ENCODE results near the gene PDE7B.
"Not testable (repeated sequence)": the region's sequence is repeated elsewhere in the genome, so short reads cannot be mapped to it uniquely, and the experiment has no call there.

The PDE7B gene

DNA sequence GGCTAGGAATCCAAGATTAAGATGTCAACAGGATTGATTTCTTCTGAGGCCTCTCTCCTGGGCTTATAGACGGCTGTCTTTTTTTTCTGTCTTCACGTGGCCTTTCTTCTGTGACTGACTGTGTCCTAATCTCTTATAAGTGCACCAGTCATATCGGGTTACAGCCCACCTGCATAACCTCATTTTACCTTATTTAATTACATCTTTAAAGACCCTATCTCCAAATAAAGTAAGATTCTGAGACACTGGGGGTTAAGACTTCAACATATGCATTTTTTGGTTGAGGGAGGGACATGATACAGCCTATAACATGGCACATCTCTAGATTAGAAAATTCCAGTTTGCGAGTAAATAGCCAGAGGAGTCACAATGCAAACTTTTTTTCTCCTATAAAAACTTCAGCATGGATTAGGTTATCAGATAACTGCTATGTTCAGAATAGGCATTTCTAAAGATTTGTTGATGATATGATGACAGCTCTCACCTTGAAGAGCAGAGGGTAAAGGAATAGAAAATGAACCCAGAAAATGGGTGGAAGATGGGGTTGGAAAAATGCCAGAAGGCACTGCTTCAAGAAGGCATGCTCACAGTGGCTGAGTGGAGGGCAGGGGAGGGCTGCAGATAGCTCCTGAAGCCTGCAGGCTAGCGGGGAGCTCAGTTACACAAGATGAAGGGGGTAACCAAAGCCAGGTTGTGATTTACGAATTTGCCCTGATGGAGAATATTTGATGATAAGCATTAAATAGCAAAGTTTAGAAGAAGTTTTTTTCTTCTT, 8.7 kb upstream of the PDE7B start:
- FAIRE-seq, result no peak
- DNase-seq (ENCODE audit: insufficient read length, low spot score), result no peak

DNA sequence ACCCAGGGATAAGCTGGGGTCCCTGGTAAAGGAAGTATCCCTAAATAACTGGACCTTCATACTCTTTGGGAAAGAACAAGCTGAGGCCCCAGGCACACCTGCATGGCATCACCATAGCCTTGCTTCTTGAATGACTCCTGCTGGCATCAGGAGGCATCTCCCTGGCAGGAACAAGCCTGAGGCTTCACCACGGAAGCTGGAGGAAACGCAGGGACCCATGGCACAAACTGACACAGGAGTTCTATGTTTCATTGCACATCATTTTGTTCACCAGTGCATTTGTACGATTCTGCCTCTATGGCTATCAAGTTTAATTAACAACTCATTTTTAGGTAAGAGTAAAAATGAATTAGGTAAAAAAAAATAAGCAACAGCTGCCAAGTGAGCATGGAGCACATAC, 619 bp upstream of the PDE7B start:
- DNase-seq (ENCODE audit: insufficient read length, low spot score), result no peak

DNA sequence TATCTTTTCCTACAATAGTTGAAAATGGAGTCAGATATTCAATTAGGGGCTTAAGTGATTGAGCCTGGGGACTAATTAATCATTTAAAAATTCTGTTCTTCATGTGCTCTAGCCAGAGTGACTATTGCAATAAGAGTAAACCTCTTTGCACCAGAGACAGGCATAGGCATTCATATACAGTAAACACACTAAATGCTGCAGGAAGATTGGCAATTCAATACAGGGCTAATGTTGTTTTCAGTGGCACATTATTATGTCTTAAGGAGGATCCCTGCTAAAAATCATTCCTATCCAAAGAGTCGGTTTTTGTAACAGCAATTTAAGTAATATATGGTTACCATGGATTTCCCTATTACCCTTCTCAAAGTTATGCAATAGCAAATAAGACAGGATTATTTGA, 1.2 kb downstream of the PDE7B start:
- DNase-seq (ENCODE audit: insufficient read length, low spot score) (no peak), FAIRE-seq (no peak)

More for the DNA sequence above, 619 bp upstream of the PDE7B start:
- no peak for FAIRE-seq

DNA sequence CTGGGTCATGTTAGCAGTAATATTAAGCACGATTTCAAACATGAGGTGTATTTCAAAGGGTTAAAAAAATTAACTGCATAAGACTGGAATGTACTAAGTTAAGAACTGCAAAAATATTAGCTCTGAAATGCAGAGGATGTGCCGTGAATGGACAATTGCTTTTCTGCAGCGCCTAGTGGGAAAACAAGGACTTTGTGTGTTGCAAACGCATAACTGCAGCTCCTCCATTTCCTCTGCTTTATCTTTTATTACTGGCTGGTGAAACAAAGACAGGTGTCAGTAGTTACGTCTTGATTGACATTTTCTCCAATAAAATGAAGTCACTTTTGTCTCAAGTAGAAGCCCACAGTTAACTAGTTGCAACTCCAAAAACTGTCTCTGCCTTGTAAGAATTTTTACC, 1.7 kb downstream of the PDE7B start:
- FAIRE-seq, result no peak
- no peak for DNase-seq (ENCODE audit: insufficient read length, low spot score)

DNA sequence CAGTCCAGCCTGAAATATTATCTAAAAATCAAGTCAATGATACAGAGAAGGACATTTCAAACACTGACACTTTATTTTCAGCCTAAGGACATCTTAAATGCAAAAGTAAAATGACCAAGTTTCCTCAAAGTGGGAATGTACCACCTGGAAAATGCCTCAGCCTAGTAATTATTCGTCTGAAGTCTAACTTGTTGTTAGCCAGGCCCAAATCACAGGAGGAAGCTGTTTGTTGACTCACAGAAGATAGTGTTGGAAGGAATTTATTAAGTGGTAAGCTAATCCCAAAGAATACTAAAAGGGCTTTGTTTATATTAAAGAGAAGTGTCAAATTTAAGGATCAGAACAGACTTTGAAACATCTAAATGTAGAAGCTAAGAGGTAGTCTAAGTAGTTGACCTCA, 2.5 kb downstream of the PDE7B start:
- no peak for DNase-seq (ENCODE audit: insufficient read length, low spot score)
- no peak for FAIRE-seq

DNA sequence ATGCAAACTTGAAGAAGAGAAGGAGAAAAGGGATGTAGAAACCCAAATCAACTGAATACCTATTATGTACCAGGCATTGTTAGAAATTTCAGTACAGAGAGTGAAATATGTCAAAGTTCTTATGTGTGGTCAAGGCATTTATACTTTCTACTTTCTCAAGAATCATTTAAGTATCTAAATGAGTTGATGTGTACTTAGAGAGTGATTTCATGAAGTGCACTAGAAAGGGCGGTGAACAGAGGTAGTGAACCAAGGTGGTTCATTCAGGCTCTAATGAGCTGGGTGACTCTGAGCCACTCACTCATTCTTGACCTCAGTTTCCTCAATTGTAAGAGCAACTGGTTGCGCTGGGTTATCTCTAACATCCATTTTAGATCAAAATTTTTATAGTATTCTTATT, 3.3 kb downstream of the PDE7B start:
- DNase-seq (ENCODE audit: insufficient read length, low spot score) (no peak), FAIRE-seq (no peak)

DNA sequence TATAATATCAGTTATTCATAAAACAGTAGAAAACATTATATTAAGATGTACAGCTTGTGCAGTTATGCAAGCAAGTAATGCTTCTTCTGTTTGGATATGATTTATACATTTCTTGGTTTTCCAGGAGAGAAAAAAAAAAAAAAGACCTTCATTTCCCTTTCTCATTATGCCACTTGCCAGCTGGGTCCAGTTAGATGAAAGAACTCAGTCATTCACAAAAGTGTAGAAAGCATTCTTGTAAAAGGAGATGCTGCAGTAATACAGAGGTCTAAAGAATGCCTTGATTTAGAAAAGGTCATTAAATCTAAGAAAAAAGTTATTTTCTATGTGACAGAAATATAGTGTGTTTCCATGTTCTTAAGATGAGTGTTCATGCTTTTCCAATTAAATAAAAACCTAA, 7.4 kb downstream of the PDE7B start:
- FAIRE-seq (no peak), DNase-seq (ENCODE audit: insufficient read length, low spot score) (no peak)

DNA sequence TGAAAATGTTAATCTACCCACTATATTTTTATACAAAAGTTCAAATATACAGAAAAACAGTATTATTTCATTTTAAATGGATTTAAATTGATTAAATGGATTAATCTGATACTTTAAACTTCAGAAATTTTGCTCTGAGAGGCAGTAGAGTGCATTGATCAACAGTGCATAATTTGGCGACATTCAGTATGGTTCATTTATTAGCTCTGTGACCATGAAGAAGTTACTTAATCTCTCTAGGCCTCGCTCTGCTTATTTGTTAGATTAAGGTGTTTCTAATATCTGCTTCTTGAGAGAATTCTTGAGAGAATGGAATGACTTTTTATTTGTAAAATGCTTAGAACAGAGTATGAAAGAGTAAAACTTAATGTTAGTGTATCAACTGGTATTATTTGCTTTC, 8.9 kb downstream of the PDE7B start:
- FAIRE-seq, result no peak

DNA sequence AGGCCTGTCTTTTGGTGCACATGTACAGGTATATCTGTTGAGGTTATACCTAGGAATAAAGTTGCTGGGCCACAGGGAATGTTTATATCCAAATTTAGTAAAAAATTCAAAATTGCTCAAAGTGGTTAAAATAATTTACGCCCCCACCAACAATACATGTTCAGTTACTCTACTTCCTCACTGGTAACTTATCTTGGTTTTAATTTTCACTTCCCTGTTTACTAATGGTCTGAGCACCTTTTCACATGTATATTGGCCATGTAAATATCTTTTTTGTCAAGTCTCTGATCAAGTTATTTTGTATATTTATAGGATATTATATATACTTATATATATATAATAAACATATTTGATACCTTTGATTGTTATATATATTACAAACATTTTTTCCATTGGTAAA, 9.7 kb downstream of the PDE7B start:
- FAIRE-seq, result no peak
- no peak for DNase-seq (ENCODE audit: insufficient read length, low spot score)

More for the DNA sequence above, 8.9 kb downstream of the PDE7B start:
- no peak for DNase-seq (ENCODE audit: insufficient read length, low spot score)

DNA sequence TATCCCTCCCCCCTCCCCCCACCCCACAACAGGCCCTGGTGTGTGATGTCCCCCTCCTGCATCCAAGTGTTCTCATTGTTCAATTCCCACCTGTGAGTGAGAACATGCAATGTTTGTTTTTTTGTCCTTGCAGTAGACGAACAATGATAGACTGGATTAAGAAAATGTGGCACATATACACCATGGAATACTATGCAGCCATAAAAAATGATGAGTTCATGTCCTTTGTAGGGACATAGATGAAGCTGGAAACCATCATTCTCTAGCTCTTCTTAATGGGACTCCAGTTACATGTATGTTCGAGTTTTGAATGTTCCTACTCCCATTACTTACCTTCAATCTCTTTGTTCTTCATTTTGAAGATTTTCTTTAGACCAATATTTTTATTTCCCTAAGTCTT, 13.4 kb downstream of the PDE7B start:
- FAIRE-seq; DNase-seq (ENCODE audit: insufficient read length, low spot score): not testable (repeated sequence)

DNA sequence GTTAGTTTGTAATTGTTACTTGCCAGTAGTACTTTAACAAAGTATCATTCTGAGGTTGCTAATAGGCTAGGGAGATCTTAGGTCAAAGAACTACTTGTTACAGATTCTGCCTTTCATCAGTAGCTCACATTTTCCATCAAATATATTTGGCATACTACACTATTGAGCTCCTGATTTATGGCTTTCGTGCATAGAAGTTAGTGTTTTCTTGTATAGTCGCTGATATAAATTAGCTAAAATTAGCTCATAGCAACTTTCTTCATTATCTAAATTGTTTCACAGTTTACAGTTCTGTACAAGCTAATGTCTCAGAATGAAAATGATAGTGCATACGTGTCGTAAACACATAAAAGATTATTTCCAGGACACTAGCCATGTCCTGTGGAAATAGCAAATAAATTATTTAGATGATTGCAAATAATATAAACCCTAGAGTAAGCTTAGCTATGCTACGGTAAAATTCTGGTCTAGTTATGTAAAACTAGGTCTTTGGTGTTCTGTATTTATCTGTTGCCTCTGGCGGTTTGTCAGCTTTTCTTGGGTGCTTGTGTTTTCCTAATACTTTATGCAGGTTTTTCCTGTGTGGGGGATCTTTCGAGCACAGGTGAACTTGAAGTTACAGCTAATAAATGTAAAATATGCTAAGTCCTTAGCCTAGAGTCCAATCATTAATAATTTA, 15.1 kb downstream of the PDE7B start:
- FAIRE-seq (no peak), DNase-seq (ENCODE audit: insufficient read length, low spot score) (no peak)

DNA sequence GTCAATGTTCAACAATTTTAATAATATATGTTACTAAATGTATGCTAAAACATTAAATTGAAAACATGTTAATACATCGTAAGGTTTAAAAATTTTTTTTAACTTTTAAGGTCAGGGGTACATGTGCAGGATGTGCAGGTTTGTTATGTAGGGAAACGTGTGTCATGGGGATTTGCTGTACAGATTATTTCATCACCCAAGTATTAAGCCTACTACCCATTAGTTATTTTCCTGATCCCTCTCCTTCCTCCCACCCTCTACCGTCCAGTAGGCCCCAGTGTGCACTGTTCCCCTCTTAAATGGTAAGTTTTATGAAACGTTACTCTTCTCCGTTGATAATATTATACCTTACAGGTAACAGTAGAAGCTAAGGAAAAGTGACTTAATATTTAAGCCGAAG, 15.8 kb downstream of the PDE7B start:
- DNase-seq (ENCODE audit: insufficient read length, low spot score) (no peak), FAIRE-seq (no peak)

DNA sequence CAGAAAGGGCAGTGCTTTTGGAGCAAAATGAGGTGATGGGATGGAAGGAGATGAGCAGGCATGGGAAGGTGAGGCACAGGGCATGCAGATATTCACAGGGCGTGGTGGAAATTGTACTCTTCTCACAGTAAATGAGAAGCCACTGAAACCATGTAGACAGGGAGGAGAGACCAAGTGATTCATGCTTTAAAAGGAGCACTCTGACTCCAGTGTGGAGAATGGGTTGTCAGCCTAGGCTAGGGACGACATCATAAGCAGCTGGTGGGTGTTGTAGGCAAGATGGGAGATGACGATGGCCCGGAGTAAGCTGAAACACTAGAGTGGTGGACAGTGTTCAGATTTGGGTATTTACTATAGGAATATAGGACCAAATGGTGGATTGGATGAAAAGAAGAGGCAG, 18.4 kb downstream of the PDE7B start:
- FAIRE-seq, result no peak
- DNase-seq (ENCODE audit: insufficient read length, low spot score), result no peak

DNA sequence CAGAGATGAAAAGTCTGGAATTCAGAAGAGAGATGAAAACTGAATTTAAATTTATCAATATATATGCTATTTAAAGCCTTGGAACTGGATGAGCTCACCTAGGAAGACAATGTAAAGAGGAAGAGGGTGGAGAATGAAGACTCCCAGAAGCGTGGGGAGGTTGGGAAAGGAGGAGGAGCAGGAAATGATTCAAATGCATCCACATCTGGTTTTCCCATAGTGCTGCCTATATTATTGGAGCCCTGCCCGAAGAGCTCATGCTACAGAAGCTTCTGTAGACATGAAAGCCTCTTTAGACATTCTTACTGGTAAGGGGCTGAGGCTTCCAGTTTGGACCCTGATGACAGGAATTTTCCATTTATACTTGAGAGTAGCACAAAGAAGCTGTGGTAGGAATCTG, 19.2 kb downstream of the PDE7B start:
- no peak for FAIRE-seq
- no peak for DNase-seq (ENCODE audit: insufficient read length, low spot score)

DNA sequence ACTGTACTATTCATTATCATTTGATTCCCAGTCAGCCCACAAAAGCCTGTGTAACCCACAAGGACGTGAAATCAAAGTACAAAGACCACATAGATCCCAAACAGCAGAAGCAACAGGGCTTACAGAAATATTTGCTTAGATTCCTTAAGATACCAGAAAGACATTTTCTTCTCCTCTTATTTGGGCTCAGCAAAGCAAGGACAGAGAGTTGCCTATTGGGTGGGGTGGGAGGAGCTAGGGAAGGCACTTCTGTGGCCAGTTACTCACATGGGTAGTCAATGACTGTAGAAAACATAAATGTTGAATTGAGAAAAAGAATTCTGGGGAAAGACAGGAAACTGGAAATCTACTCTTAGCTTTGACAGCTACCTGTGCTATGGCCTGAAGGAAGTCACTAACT, 19.8 kb downstream of the PDE7B start:
- DNase-seq (ENCODE audit: insufficient read length, low spot score) (no peak), FAIRE-seq (no peak)

DNA sequence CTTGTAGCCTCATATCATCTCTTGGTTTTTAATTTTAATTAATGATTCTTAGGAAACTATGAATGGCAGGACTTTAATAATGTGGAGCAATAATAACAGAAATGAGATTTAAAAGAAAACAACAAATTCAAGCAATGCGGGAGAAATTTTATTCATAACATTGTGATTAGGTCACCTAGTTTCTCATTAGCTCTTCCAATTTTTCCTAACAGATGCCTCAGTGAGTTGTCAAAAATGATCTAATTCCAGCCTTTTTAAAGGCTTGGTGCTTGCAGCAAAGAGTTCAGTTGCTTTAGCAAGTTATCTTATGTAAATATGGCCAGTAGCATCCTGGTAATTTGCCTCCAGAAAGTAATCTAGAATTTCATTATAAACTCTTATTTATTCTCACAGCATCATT, 20.4 kb downstream of the PDE7B start:
- no peak for DNase-seq (ENCODE audit: insufficient read length, low spot score)
- FAIRE-seq, result no peak

DNA sequence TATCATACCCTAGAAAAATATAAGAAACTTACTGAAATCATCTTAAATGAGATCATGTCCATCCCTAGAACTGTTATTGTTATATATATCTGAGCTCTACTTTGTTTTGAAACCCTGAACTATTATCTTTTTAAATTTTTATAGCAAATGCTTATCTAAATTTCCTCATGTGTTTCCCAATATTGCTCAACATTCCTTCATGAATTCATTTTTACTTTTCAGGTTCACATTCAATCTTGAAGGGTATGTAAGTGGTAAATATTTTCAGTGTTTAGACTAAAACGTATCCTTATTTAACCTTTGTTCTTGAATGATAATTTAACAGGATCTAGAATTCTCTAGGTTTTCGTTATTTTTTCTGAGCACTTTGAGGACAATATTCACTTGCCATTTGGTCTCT, 23.9 kb downstream of the PDE7B start:
- DNase-seq (ENCODE audit: insufficient read length, low spot score) (no peak), FAIRE-seq (no peak)

DNA sequence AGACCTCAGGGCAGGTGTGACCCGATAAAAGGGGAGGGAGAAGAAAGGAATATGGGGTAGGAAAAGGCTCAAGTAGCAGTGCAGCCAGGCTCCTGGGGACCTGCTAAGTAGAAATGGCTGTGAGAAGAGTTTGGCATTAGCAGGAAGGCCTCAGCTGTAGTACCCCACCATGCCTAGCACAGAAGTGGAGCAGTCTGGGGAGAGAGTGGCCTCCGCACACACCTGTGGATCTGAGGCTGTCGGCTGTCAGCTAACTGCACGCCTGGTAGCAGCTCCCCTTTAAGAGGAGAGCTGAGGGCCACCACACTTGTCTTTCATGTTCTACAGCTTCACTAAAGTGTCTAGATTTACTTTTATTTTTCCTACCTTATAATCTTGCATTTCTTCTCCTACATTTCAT, 24.6 kb downstream of the PDE7B start:
- FAIRE-seq (no peak), DNase-seq (ENCODE audit: insufficient read length, low spot score) (no peak)

DNA sequence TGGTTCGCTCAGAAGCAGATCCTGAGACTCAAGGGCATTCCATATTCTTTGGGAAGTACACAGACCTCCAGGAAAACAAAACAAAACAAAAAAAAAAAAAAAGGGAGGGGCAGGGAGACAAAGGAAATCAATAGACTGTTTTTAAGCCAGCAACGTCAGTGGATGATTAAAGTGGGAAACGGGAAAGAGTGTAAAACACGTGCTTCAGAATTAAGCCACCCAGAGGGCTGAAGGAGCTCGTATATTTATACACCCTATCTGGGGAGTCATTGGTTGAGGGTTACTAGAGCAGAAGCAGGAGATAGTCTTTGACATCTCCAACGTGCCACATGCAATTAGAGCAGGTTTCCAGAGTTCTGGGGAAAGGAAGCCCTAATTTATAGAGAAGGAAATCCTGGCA, 26.2 kb downstream of the PDE7B start:
- no peak for FAIRE-seq

DNA sequence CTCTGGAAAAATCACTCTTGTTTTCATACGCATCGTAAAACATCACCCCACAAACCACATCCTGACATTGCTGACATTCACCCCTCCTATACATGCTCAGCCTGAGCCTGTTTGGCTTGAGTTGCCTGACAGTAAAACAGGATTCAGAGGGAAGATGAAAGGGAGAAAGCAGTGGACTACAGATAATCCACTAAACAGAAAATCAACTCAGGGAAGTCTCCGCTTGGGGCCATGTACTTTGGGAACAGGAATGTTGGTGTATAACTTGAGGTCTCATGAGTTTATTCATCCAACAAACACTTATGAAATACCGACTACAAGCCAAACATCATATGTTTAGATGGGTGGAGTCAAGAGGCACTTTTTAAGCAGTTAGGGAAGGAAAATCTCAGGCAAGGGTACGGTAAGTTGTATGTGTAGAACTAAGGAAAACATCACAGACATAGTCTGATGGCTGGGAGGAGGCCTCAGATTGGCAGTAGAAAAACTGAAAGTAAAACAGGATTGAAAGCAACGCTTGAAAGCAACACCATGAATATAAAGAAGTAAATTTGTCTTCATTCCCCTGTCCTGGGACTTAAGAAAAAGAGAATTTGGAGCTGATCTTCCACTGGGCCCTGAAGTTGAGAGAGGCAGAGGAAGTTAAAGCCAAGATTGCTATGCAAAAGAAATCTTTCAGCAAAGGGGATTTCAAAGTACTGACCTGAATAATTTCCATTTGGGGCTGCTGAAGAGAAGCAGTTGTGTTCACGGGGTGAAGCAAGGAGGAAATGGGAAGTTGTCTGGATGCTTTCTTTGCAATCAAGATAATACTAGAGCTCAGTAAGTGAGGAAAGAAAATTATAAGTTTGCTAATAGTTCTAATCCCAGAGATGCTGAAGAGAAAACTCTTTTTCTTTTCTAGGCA, 28.8 kb downstream of the PDE7B start:
- DNase-seq (ENCODE audit: insufficient read length, low spot score), result peak; percentile 28
- FAIRE-seq, result peak; percentile 99

More for the DNA sequence above, 26.2 kb downstream of the PDE7B start:
- DNase-seq (ENCODE audit: insufficient read length, low spot score), result no peak

DNA sequence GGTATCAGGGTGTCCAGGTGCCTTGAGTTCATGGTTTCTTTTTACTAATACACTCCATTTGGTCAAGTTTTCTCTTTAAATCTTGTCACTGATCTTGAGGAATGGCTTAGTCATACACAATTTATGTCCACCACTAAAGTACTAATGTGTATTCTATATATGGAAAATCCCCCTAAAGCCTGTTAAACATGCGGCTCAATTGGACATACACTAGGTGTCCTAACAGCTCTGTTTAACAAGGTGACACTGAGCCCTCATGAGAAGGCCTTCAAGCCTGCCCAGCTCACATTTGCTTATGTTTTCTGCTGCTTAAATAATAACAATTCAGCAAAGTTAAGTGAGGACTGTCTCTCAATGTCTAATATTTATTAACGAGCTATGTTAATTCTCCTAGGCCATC, 31.5 kb downstream of the PDE7B start:
- FAIRE-seq (no peak), DNase-seq (ENCODE audit: insufficient read length, low spot score) (no peak)
